Activated naive CD8-positive, alpha-beta T cell treated with anti-CD3 and anti-CD28 coated beads for 36 hours (primary cell): ENCODE measurements around the gene IL4. TPM values are rescaled to one million over a fixed set of nuclear protein-coding genes. Genes with fewer than 3 reads are reported as not detected.
"Not testable (repeated sequence)": the region's sequence is repeated elsewhere in the genome, so short reads cannot be mapped to it uniquely, and the experiment has no call there.

Experiments
- DNase-seq: peaks from one replicate; pipeline ENCODE4 v3.0.0; 2021
- H3K27ac Mint-ChIP-seq: one replicate; pipeline ENCODE4 v1.8.0; 2022; ENCODE audit warnings: mild to moderate bottlenecking, moderate library complexity, mixed read lengths
- H3K27me3 Mint-ChIP-seq: one replicate; pipeline ENCODE4 v1.8.0; 2022; ENCODE audit warnings: mild to moderate bottlenecking, mixed read lengths
- H3K36me3 Mint-ChIP-seq: one replicate; pipeline ENCODE4 v1.8.0; 2021; ENCODE audit warnings: mild to moderate bottlenecking, mixed read lengths
- H3K4me1 Mint-ChIP-seq: one replicate; pipeline ENCODE4 v1.8.0; 2021; ENCODE audit warnings: mixed read lengths
- H3K4me3 Mint-ChIP-seq: one replicate; pipeline ENCODE4 v1.8.0; 2022; ENCODE audit warnings: mild to moderate bottlenecking, moderate library complexity, mixed read lengths
- H3K9me3 Mint-ChIP-seq: one replicate; pipeline ENCODE4 v1.8.0; 2022; ENCODE audit warnings: mixed read lengths
- total RNA-seq, 2 experiments: library from RNA; stranded (reverse); gene quantifications; one replicate each; pipeline ENCODE4 v1.2.3, GENCODE V29; 2021

The IL4 gene
- total RNA-seq, 2 experiments from 2014 or later: not detected

DNA sequence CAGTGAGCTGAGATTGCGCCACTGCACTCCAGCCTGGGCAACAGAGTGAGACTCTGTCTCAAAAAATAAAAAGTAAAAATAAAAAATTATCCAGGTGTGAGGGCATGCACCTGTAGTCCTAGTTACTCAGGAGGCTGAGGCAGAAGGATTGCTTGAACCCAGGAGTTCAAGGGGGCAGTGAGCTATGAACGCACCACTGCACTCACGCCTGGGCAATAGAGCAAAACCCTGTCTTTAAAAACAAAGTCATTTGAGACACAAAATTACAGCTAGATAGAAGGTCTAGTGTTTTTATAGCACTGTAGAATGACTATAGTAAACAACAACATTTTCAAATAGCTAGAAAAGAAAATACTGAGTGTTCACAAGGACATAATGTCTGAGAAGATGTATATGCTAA lies 16.4 kb downstream of the IL4 start:
- Mint-ChIP-seq H3K36me3 (peaks cover 14% of the 10 kb centered on the region), H3K4me3 (no peak overlapping the region), H3K27me3 (no peaks in the 10 kb centered on the region), H3K4me1 (peaks cover 31% of the 10 kb centered on the region), H3K9me3 (no peaks in the 10 kb centered on the region), H3K27ac (no peak overlapping the region)
- no peak for DNase-seq

DNA sequence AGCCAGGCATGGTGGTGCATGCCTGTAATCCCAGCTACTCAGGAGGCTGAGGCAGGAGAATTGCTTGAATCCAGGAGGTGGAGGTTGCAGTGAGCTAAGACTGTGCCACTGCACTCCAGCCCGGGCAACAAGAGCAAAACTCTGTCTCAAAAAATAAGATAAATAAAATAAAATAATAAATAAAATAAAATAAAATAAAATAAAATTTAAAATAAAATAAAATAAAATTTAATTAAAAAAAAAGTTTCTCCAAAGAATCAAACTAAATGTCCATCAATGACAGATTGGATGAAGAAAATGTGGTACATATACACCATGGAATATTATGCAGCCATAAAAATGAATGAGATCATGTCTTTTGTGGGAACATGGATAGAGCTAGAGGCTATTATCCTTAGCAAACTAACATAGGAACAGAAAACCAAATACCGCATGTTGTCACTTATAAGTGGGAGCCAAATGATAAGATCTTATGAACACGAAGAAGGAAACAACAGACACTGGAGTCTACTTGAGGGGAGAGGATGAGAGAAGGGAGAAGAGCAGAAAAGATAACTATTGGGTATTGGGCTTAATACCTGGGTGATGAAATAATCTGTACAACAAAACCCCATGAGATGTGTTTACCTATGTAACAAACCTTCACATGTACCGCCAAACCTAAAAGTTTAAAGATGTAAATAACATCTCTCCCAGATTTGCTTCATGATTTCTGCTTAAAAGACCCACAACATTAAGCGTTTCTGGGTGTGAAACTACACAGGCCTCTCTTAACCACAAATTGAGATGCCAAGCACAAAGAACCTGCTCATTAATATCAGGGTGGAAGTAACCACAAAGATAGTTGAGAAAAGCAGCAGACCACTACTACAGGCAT lies 18.2 kb downstream of the IL4 start:
- H3K4me1 Mint-ChIP-seq: peaks cover 24% of the 10 kb centered on the region
- DNase-seq, H3K27ac Mint-ChIP-seq, H3K9me3 Mint-ChIP-seq, H3K4me3 Mint-ChIP-seq, H3K27me3 Mint-ChIP-seq: not testable (repeated sequence)
- H3K36me3 Mint-ChIP-seq: peaks cover 14% of the 10 kb centered on the region

- Mint-ChIP-seq H3K27me3 (no peaks in the 10 kb centered on the region), H3K27ac (no peak overlapping the region)
These were observed 18.8 kb downstream of the IL4 start for GRCh38 chr5:132692632-132692967.

GRCh38 chr5:132695956-132696355 lies 22.2 kb downstream of the IL4 start:
- Mint-ChIP-seq H3K27ac (no peak overlapping the region), H3K27me3 (no peaks in the 10 kb centered on the region), H3K4me3 (no peak overlapping the region), H3K9me3 (no peaks in the 10 kb centered on the region), H3K4me1 (peaks cover 5% of the 10 kb centered on the region), H3K36me3 (peaks cover 14% of the 10 kb centered on the region)
- no peak for DNase-seq

More at GRCh38 chr5:132692632-132692967, 18.8 kb downstream of the IL4 start:
- DNase-seq: no peak
- Mint-ChIP-seq H3K9me3 (no peaks in the 10 kb centered on the region), H3K4me1 (peaks cover 24% of the 10 kb centered on the region), H3K36me3 (peaks cover 14% of the 10 kb centered on the region), H3K4me3 (no peak overlapping the region)

DNA sequence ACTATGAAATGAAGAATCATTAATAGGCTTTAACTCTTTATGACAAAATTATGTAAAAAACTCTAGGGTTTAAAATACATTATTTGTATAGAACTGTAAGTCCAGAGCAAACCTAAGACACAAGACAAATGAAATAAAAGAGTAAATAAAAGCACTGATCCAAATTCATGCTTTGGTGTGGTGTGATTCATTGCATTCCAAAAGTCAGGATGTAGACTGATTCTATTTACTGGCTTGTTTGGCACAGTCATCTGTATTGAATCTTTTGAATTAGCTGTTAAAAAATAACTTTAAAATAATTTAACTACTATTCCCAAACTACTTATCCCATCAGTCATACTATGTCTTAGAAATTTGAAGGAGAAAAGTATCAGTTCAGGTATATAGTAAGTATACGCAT lies 31.1 kb downstream of the IL4 start:
- Mint-ChIP-seq H3K27me3 (no peaks in the 10 kb centered on the region), H3K4me3 (no peak overlapping the region), H3K4me1 (peaks cover 7% of the 10 kb centered on the region), H3K9me3 (no peaks in the 10 kb centered on the region), H3K27ac (no peak overlapping the region), H3K36me3 (peaks cover 9% of the 10 kb centered on the region)
- no peak for DNase-seq

- Mint-ChIP-seq H3K4me1 (peaks cover 6% of the 10 kb centered on the region), H3K4me3 (no peak overlapping the region), H3K27ac (no peak overlapping the region), H3K9me3 (no peaks in the 10 kb centered on the region), H3K36me3 (peaks cover 4% of the 10 kb centered on the region), H3K27me3 (no peaks in the 10 kb centered on the region)
- no peak for DNase-seq
These were observed 34.9 kb downstream of the IL4 start for GRCh38 chr5:132708645-132709044.

DNA sequence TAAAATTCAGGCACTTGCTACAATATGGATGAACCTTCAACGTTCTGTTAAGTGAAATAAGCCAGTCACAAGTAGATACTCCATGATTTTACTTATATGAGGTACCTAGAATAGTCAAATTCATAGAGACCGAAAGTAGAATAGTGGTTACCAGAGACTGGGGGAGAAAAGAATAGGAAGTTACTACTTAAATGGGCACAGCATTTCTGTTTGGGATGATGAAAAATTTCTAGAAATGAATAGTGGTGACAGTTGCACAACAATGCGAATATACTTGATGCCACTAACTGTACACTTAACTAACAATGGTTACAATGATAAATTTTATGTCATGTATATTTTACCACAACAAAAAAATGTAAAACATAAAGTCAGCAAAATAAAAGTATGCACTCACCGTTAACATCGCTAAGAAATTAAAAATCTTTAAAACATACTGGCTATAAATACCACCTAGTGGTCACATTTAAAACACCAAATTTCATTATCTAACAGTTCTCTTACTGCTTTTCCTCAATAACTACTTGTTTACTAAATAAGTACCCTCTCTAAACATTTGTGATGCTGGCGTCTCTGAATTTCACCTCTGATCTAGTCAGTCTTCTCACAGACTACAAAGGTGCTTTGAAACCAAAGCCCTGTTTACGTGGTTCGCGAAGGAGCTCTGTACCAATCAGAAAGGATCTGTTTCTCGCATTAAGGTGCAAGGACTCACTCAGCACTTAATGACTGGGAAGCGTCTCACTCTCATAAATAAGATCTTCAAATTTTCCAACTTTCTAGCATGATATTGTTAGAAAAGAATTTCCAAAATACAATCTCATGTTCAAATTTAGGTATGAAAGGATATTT lies 40.9 kb downstream of the IL4 start:
- Mint-ChIP-seq H3K36me3 (peaks cover 8% of the 10 kb centered on the region), H3K4me3 (no peak overlapping the region), H3K9me3 (no peaks in the 10 kb centered on the region), H3K4me1 (peaks cover 11% of the 10 kb centered on the region), H3K27me3 (no peaks in the 10 kb centered on the region), H3K27ac (no peak overlapping the region)
- DNase-seq: no peak

GRCh38 chr5:132718544-132719312 lies 44.9 kb downstream of the IL4 start:
- Mint-ChIP-seq H3K27me3 (no peaks in the 10 kb centered on the region), H3K4me3 (no peak overlapping the region), H3K27ac (no peak overlapping the region), H3K9me3 (no peaks in the 10 kb centered on the region), H3K4me1 (peaks cover 15% of the 10 kb centered on the region), H3K36me3 (peaks cover 10% of the 10 kb centered on the region)
- no peak for DNase-seq

GRCh38 chr5:132725745-132726144 lies 52.0 kb downstream of the IL4 start:
- Mint-ChIP-seq H3K4me3 (no peak overlapping the region), H3K27me3 (no peaks in the 10 kb centered on the region), H3K27ac (no peak overlapping the region), H3K36me3 (peaks cover 15% of the 10 kb centered on the region), H3K9me3 (no peaks in the 10 kb centered on the region), H3K4me1 (peaks cover 8% of the 10 kb centered on the region)
- no peak for DNase-seq

GRCh38 chr5:132729896-132730295 lies 56.1 kb downstream of the IL4 start:
- Mint-ChIP-seq H3K4me3 (no peak overlapping the region), H3K9me3 (no peaks in the 10 kb centered on the region), H3K4me1 (peaks cover 7% of the 10 kb centered on the region), H3K27ac (no peak overlapping the region), H3K36me3 (peaks cover 4% of the 10 kb centered on the region), H3K27me3 (no peaks in the 10 kb centered on the region)
- DNase-seq: no peak

Other genes with a start within 250 kb of the IL4 start
- gene IRF1, start 183.2 kb upstream of the IL4 start, total RNA-seq: 100 to 1,000 TPM; 228 to 232 TPM
- not detected for gene IL5, start 130.5 kb upstream of the IL4 start, total RNA-seq
- gene RAD50, start 117.0 kb upstream of the IL4 start, total RNA-seq: 10 to 100 TPM; 40.7 to 49.1 TPM
- under 1 TPM; 0.44 to 0.72 TPM for gene IL13, start 15.8 kb upstream of the IL4 start, total RNA-seq
- gene KIF3A, start 63.6 kb downstream of the IL4 start, total RNA-seq: 10 to 100 TPM; 10.7 to 11.1 TPM
- gene CCNI2, start 73.4 kb downstream of the IL4 start, total RNA-seq: 1 to 10 TPM; 6.9 to 8.4 TPM
- gene SEPTIN8, start 103.2 kb downstream of the IL4 start, total RNA-seq: 10 to 100 TPM; 21.2 to 22.2 TPM
- gene SOWAHA, start 139.3 kb downstream of the IL4 start, total RNA-seq: under 1 TPM in 1 of 2 experiments, not detected in 1; 0.06 TPM
- 1 to 10 TPM; 1.8 to 2.3 TPM for gene SHROOM1, start 156.7 kb downstream of the IL4 start, total RNA-seq
- under 1 TPM; 0.26 to 0.29 TPM for gene GDF9, start 192.5 kb downstream of the IL4 start, total RNA-seq
- 100 to 1,000 TPM; 652 to 654 TPM for gene UQCRQ, start 192.7 kb downstream of the IL4 start, total RNA-seq
- 1 to 10 TPM; 1.8 TPM for gene LEAP2, start 199.7 kb downstream of the IL4 start, total RNA-seq